A549 treated with CORT108297 at 1 μM for 4 hours (cell line): ENCODE results near the gene RFC3. TPM values are rescaled to one million over a fixed set of nuclear protein-coding genes. Genes with fewer than 3 reads are reported as not detected.

Experiments
- total RNA-seq: library from RNA; stranded (reverse); fragments of 200-300 nt; extraction: Qiagen RNA extraction; gene quantifications from 5 replicates; pipeline ENCODE4 v1.2.3, GENCODE V29; 2022

The RFC3 gene
- 30.3 to 35.3 TPM (median 32.4 TPM) in 5 replicates for total RNA-seq

DNA sequence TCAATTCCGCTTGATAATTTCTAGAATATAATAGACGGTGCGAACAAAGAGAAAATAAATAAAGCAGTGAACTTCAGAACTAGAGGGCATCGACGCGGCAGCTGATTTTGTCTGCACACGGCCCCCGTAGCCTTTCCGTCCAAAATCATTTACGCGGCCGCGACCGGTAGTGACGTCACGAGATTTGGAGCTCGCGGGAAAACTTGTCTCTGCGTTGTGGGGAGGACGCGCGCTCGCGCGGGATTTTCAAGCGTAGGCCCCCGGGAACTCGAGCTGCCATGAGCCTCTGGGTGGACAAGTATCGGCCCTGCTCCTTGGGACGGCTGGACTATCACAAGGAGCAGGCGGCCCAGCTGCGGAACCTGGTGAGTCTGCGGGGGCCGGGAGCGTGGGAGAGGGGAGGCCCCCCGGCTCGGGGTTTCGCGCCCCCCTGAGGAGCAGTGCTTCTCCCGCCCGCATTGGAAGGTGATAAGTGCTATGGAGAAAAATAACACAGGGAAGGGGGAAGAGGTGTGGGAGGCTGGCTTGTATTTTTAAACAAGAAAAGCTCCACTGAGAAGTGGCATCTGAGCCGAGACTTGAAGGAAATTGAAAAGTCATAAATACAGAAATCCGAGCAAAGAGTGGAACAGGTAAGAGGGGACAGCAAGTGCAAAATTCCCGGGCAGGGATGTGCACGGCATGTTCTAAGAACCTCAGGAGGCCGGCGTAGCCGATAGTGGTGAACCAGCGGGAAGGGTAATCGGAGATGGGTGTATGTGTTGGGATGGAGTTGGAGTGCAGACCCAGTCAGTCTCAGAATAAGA lies at the start of gene RFC3:
TSS of gene RFC3 (plus strand) at position 249 of the 806 bp plus-strand sequence. CDS start at position 279, 30 bp downstream.

